ENCODE data around the gene ADIPOR2.

Gene ADIPOR2

DNA sequence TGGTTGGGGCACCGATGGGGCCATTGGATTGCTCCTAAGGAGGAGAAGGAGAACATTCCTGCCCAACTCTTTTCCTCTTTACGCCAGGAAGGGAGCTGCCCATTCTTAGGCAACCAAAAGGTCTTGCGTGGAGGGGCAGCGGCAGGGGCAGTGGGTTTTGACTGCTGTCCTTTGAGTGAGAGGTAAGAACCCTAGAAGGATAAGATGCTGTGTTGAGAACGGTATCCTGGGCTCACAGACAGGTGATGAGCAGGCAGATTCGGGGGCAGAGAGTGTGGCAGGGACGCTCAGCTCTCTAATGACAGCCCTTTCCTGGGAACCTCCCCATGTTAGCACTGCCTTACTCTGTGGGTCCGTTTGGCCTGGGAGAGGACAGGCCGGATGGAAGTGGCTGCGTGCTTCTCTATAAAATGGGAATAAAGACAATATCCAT, 142.7 kb downstream of the ADIPOR2 start:
- no peak for TF ChIP-seq GATA2 (IDR thresholded peaks at IDR 0.05; ENCODE audit: low read depth, low read length)
- no peak for TF ChIP-seq GATA3 (IDR thresholded peaks at IDR 0.05; ENCODE audit: low read depth, low read length)

DNA sequence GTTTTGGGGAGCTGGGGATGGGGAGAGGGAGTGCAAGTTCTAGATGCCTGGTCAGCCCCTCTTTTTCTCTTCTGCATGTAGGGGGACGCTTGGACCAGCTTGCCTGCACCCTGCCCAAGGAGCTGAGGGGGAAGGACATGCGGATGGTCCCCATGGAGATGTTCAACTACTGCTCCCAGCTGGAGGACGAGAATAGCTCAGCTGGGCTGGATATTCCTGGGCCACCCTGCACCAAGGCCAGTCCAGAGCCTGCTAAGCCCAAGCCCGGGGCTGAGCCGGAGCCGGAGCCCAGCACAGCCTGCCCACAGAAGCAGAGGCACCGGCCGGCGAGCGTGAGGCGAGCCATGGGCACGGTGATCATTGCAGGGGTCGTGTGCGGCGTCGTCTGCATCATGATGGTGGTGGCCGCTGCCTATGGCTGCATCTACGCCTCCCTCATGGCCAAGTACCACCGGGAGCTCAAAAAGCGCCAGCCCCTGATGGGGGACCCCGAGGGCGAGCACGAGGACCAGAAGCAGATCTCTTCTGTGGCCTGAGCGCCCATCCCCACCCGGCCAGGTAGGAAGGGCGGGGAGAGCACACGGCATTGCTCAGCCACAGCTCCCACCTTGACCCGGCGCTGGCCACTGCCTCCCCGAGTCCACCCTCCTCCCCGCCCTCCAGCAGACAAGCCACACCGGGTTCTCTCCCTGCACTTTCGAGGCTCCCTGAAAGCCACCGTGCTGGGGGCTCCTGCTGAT, 143.5 kb downstream of the ADIPOR2 start:
- TF ChIP-seq GATA2 (IDR thresholded peaks at IDR 0.05; ENCODE audit: low read depth, low read length) (no peak), GATA3 (IDR thresholded peaks at IDR 0.05; ENCODE audit: low read depth, low read length) (no peak)

DNA sequence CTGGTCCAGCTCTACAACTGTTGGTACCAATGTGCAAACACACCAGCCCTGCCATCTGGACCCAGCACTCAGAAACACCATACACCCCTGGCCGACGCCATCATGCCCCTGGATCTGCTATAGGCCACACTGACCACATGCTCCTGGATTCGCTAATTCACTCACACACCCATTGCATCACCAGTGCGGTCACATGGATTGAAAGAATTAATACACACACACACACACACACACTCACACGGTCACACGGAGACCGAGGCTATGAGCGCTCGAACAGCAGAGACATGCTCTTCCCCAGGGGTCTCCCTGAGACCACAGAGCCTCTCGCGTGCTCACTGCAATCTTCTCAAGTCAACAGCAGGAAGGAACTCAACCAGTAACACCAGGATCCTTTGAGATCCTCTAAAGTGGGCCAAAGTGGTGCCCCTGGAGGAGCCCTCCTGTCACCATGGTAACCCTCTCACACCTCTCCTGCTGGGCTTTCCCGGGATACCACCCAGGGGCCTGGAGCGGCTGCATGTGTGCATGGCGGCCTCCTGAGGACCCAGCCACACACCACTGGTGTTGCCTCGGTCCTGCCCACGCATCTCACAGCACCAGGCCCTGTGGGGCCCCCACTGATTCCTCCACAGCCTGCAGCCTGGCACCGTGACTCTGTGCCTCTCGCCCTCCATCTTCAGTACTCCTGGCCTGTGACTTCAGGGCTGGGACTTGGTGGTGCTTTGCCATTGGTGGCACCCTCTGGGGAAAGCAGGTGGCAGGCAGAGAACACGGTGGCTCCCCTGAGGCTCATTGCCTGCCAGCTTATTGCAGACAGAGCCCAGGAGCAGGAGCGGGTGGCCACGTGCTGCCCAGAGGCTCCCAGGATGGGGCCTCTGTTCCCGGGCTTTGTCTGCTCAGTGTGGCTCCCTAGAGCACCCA, 144.6 kb downstream of the ADIPOR2 start:
- TF ChIP-seq GATA2 (IDR thresholded peaks at IDR 0.05; ENCODE audit: low read depth, low read length) (no peak), GATA3 (IDR thresholded peaks at IDR 0.05; ENCODE audit: low read depth, low read length) (no peak)

DNA sequence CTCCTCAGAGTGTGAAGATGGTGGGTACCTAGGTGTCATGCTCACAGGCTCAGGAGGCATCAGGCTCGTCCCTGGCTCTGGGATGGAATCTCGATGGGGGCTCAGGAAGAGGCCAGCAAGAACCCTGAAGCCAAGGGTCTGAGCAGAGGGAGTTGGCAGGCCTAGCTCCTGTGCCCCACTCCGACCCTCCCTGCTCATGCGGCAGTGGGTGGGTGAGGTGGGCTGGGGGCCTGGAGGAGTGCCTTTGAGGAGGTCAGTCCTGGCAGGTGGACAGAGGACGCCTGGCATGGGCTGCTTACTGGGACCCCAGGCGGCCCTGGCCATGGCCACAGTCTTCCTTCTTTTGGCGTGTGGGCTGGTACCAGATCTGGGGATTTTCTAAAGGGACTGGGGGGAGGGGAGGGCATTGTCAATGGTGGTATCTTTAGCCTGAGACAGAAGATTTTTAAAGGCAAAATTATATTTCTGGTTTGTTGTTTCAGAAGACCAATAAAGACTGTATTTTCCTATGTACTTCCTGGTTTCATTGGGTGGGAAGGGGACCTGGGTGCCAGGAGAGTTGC, 145.5 kb downstream of the ADIPOR2 start:
- TF ChIP-seq GATA3 (IDR thresholded peaks at IDR 0.05; ENCODE audit: low read depth, low read length) (no peak), GATA2 (IDR thresholded peaks at IDR 0.05; ENCODE audit: low read depth, low read length) (no peak)

DNA sequence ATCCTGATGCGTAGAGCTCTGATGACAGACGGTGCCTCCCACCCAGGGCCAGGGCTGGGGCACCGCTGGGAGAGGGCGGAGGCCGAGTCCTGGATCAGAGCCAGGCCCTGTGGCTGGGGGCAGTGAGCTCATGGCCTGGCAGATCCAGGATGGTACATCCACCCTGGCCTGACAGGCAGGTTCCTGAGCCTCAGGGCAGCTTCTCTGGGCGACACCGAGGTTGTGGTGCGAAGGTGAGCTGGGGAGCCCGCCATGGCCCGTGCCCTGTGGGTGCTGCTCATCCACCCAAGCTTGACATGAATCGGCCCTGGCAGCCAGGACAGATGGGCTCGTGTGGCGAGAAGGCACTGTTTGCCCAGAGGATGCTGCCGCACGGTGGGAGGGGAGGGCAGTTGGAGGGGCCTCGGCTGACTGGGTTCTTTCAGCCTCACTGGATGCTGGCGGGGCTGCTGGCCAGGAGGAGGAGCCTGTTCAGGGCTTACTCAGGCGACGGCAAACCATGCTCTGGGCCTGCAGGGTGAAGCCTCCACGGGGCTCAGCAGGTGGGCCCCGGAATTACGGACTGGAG, 146.1 kb downstream of the ADIPOR2 start:
- no peak for TF ChIP-seq GATA3 (IDR thresholded peaks at IDR 0.05; ENCODE audit: low read depth, low read length)

DNA sequence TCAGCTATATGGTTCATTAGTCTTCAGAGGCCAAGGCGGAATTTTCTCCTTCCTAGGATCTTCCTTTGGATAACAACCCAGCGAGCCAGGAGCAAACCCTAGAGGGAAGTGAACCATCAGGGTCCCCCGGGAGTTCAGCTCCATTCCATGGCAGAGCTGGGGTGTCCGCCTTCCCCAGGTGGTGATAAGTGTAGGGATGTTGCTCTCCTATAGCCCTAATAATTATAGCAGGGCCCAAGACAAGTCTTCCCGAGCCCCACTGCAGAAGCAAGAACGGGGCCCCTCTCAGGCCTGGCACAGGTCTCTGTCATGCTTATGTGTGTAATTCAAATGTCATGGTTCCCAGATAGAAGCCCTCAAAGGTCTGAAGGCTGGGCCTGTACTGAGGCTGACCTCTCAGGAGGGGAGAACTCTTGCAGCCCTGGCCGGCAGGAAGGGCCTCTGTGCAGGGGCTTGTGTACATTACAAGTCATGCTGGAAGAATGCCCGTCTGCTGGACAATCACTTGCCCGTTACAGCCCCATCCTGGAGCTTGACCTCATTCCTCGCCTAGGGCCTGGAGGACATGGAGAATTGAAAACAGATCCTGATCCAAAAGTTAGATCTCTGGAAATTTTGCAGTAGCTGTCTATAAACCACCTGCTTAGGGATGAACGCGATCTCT, 146.8 kb downstream of the ADIPOR2 start:
- TF ChIP-seq GATA3 (IDR thresholded peaks at IDR 0.05; ENCODE audit: low read depth, low read length) (no peak), GATA2 (IDR thresholded peaks at IDR 0.05; ENCODE audit: low read depth, low read length) (peak; percentile 74)
